ENCODE measurements around the gene SAMD7.

GRCh38 chr3:169968224-169968885 is 57.0 kb downstream of the SAMD7 start:
- TF ChIP-seq EP300 (IDR thresholded peaks at IDR 0.05; ENCODE audit: borderline replicate concordance) (no peak), CEBPB (IDR thresholded peaks at IDR 0.05) (no peak), TAF1 (IDR thresholded peaks at IDR 0.05; ENCODE audit: low read depth) (no peak), USF1 (IDR thresholded peaks at IDR 0.05) (no peak), REST (IDR thresholded peaks at IDR 0.05; ENCODE audit: low read depth) (no peak), TCF12 (IDR thresholded peaks at IDR 0.05; ENCODE audit: low read depth) (no peak), MAX (IDR thresholded peaks at IDR 0.05) (no peak), FOXM1 (IDR thresholded peaks at IDR 0.05; ENCODE audit: borderline replicate concordance, low read depth) (no peak)
